OCI-M2 (cell line): Measurements from ENCODE around the gene PDE1C.

Source experiments
- DNase-seq: peaks from one replicate; lab custom pipeline; 2025; ENCODE audit not compliant: unreplicated experiment; lab: John Stamatoyannopoulos, UW

The PDE1C gene

GRCh38 chr7:32075612-32076011, 5.4 kb upstream of the PDE1C start:
- DNase-seq, result no peak

GRCh38 chr7:32074787-32075585, 4.8 kb upstream of the PDE1C start:
- no peak for DNase-seq

- DNase-seq, result no peak
Measured at GRCh38 chr7:32073533-32073932, 3.3 kb upstream of the PDE1C start.

- DNase-seq, result no peak
Measured at GRCh38 chr7:32072397-32072796, 2.2 kb upstream of the PDE1C start.

- no peak for DNase-seq
Measured at GRCh38 chr7:32071466-32072091, 1.4 kb upstream of the PDE1C start.

- no peak for DNase-seq
Measured at GRCh38 chr7:32070051-32070405, 179 bp downstream of the PDE1C start.

GRCh38 chr7:32069116-32069650, 1.0 kb downstream of the PDE1C start:
- no peak for DNase-seq

- no peak for DNase-seq
Measured at GRCh38 chr7:32068411-32069101, 1.7 kb downstream of the PDE1C start.

- DNase-seq, result no peak
Measured at GRCh38 chr7:32066441-32066840, 3.8 kb downstream of the PDE1C start.

- DNase-seq, result no peak
Measured at GRCh38 chr7:32063614-32064013, 6.6 kb downstream of the PDE1C start.

GRCh38 chr7:32062150-32062549, 8.1 kb downstream of the PDE1C start:
- no peak for DNase-seq

GRCh38 chr7:32061346-32061745, 8.9 kb downstream of the PDE1C start:
- DNase-seq, result no peak

- DNase-seq, result no peak
Measured at GRCh38 chr7:32059289-32060011, 10.8 kb downstream of the PDE1C start.

GRCh38 chr7:32058002-32058401, 12.2 kb downstream of the PDE1C start:
- DNase-seq, result no peak

GRCh38 chr7:32056767-32057166, 13.4 kb downstream of the PDE1C start:
- DNase-seq, result no peak

GRCh38 chr7:32053204-32053603, 17.0 kb downstream of the PDE1C start:
- DNase-seq, result no peak

- no peak for DNase-seq
Measured at GRCh38 chr7:32051128-32051527, 19.1 kb downstream of the PDE1C start.

GRCh38 chr7:32049599-32049998, 20.6 kb downstream of the PDE1C start:
- DNase-seq, result no peak

- no peak for DNase-seq
Measured at GRCh38 chr7:32048970-32049491, 21.2 kb downstream of the PDE1C start.

- no peak for DNase-seq
Measured at GRCh38 chr7:32047801-32048200, 22.4 kb downstream of the PDE1C start.

GRCh38 chr7:32047075-32047474, 23.1 kb downstream of the PDE1C start:
- no peak for DNase-seq
